A549 (cell line): ENCODE results near the gene DCLK3. TPM values are rescaled to one million over a fixed set of nuclear protein-coding genes. Genes with fewer than 3 reads are reported as not detected.

Experiments
- ATAC-seq, 2 experiments: fragments of 200-7000 bp in 1 of 2; fragments of >200 bp in 1 of 2; cut with Nextera tagmentation in 1 of 2; cut with Tn5 transposase in 1 of 2; 3 replicates each; pipeline versions ENCODE4 v1.8.0 to v1.9.1; 2018 to 2020; ENCODE audit warnings: mild to moderate bottlenecking in 1 of 2, moderate library complexity in 1 of 2
- CTCF ChIA-PET: fragments of 300-600 bp; sonication (Branson Sonifier 250); formaldehyde crosslinking; extraction: SDS; loops from one replicate; lab custom pipeline; 2021; ENCODE audit warnings: antibody characterized with exemption, inconsistent platforms; lab: Yijun Ruan, JAX
- POLR2A ChIA-PET: fragments of 350-600 bp; formaldehyde crosslinking; extraction: SDS; loops from one replicate; lab custom pipeline; 2021; ENCODE audit warnings: antibody characterized with exemption, inconsistent platforms; lab: Yijun Ruan, JAX
- DNase-seq, 2 experiments: peaks; one replicate each; pipeline versions ENCODE4 v3.0.0 to v3.0.0-alpha.2; 2011 to 2016; ENCODE audit warnings: low read depth in 1 of 2, low spot score in 1 of 2
- FAIRE-seq: peaks from 2 replicates; lab custom pipeline; 2011; peaks lifted over from hg19 to GRCh38; lab: Jason Lieb, UNC
- H3K27ac ChIP-seq, 2 experiments: fragments of >200 bp; sonication (Bioruptor Twin); formaldehyde crosslinking; 3 replicates each; pipeline ENCODE4 v1.5.1; 2016 to 2017
- H3K4me1 ChIP-seq: fragments of >200 bp; sonication (Bioruptor Twin); formaldehyde crosslinking; 3 replicates; pipeline ENCODE4 v1.6.1; 2016
- H3K4me2 ChIP-seq: fragments of >200 bp; sonication (Bioruptor Twin); formaldehyde crosslinking; 3 replicates; pipeline ENCODE4 v1.6.1; 2016
- H3K4me3 ChIP-seq: fragments of >200 bp; sonication (Bioruptor Twin); formaldehyde crosslinking; 3 replicates; pipeline ENCODE4 v1.5.1; 2016
- H3K9me3 ChIP-seq: fragments of >200 bp; sonication (Bioruptor Twin); formaldehyde crosslinking; 3 replicates; pipeline ENCODE4 v1.6.1; 2016
- BHLHE40 ChIP-seq: IDR thresholded peaks from 2 replicates; pipeline ENCODE4 v1.6.1; 2012; ENCODE audit warnings: low read depth, low read length, inconsistent platforms
- CBX2 ChIP-seq: fragments of 200-600 bp; sonication (generic); IDR thresholded peaks from 2 replicates; pipeline ENCODE4 v1.6.1; 2016; ENCODE audit warnings: low read depth, mild to moderate bottlenecking, borderline replicate concordance
- CHD4 ChIP-seq: fragments of 200-600 bp; sonication (generic); IDR thresholded peaks from 2 replicates; pipeline ENCODE4 v1.6.1; 2016; ENCODE audit warnings: antibody characterized with exemption, mild to moderate bottlenecking, borderline replicate concordance
- EHMT2 ChIP-seq: fragments of 200-600 bp; sonication (generic); IDR thresholded peaks from 2 replicates; pipeline ENCODE4 v1.6.1; 2016; ENCODE audit warnings: antibody characterized with exemption, low read depth, mild to moderate bottlenecking, moderate library complexity
- ELK1 ChIP-seq: fragments of 150-350 bp; IDR thresholded peaks from 2 replicates; pipeline ENCODE4 v1.6.1; 2014; ENCODE audit warnings: low read depth, mild to moderate bottlenecking, low read length
- EP300 ChIP-seq, 2 experiments: fragments of >200 bp; sonication (Bioruptor Twin); formaldehyde crosslinking; IDR thresholded peaks; 2 replicates in 1 of 2; 3 replicates in 1 of 2; pipeline ENCODE4 v1.6.1; 2016 to 2017
- ESRRA ChIP-seq: fragments of 150-350 bp; IDR thresholded peaks from 2 replicates; pipeline ENCODE4 v1.6.1; 2014; ENCODE audit warnings: mild to moderate bottlenecking, low read length, borderline replicate concordance
- HDAC2 ChIP-seq: fragments of 200-600 bp; sonication (generic); IDR thresholded peaks from 2 replicates; pipeline ENCODE4 v1.6.1; 2016
- HES2 ChIP-seq: fragments of >200 bp; sonication (Bioruptor Twin); formaldehyde crosslinking; IDR thresholded peaks from 2 replicates; pipeline ENCODE4 v1.6.1; 2016
- HEYL ChIP-seq: fragments of 250-450 bp; sonication (Bioruptor Pico); IDR thresholded peaks from 2 replicates; pipeline ENCODE4 v1.8.0; 2021; ENCODE audit warnings: mild to moderate bottlenecking, moderate library complexity
- HOXB13 ChIP-seq: fragments of 250-450 bp; sonication (Bioruptor Pico); IDR thresholded peaks from 2 replicates; pipeline ENCODE4 v1.5.0; 2020; ENCODE audit warnings: low read depth, mild to moderate bottlenecking, moderate library complexity
- JUNB ChIP-seq: fragments of >200 bp; sonication (Bioruptor Twin); formaldehyde crosslinking; IDR thresholded peaks from 2 replicates; pipeline ENCODE4 v1.6.1; 2016
- KDM5A ChIP-seq: fragments of 200-600 bp; sonication (generic); IDR thresholded peaks from 2 replicates; pipeline ENCODE4 v1.6.1; 2016; ENCODE audit warnings: antibody characterized with exemption, mild to moderate bottlenecking
- MAFK ChIP-seq: fragments of 450-650 bp; IDR thresholded peaks from 2 replicates; pipeline ENCODE4 v1.6.1; 2014; ENCODE audit not compliant: partially characterized antibody
- MAZ ChIP-seq: fragments of 150-350 bp; IDR thresholded peaks from 2 replicates; pipeline ENCODE4 v1.6.1; 2014; ENCODE audit warnings: antibody characterized with exemption, low read depth, low read length, borderline replicate concordance
- NFE2L2 ChIP-seq: fragments of 150-350 bp; conservative IDR thresholded peaks from 2 replicates; pipeline ENCODE4 v1.6.1; 2014; ENCODE audit warnings: low read length
- NR3C1 ChIP-seq: fragments of >200 bp; sonication (Bioruptor Twin); formaldehyde crosslinking; IDR thresholded peaks from 3 replicates; pipeline ENCODE4 v1.6.1; 2017
- POLR2A ChIP-seq: IDR thresholded peaks from 2 replicates; pipeline ENCODE4 v1.6.1; 2012; ENCODE audit warnings: mild to moderate bottlenecking, low read length
- POLR2AphosphoS2 ChIP-seq: conservative IDR thresholded peaks from 2 replicates; pipeline ENCODE4 v1.6.1; 2012; ENCODE audit warnings: low read length, improper control_type of control experiment, inconsistent platforms
- RNF2 ChIP-seq: fragments of 200-600 bp; sonication (generic); IDR thresholded peaks from 2 replicates; pipeline ENCODE4 v1.6.1; 2016; ENCODE audit warnings: low read depth, mild to moderate bottlenecking, antibody characterized with exemption, moderate library complexity, borderline replicate concordance
- SREBF2 ChIP-seq: fragments of 450-650 bp; IDR thresholded peaks from 2 replicates; pipeline ENCODE4 v1.6.1; 2014; ENCODE audit warnings: mild to moderate bottlenecking, moderate library complexity
- TFCP2L1 ChIP-seq: fragments of 250-450 bp; sonication (Bioruptor Pico); IDR thresholded peaks from 2 replicates; pipeline ENCODE4 v1.5.0; 2021; ENCODE audit warnings: mild to moderate bottlenecking
- TP53 ChIP-seq: fragments of 250-450 bp; sonication (Bioruptor Pico); IDR thresholded peaks from 2 replicates; pipeline ENCODE4 v1.5.0; 2021; ENCODE audit warnings: mild to moderate bottlenecking, moderate library complexity
- USF2 ChIP-seq: fragments of 450-650 bp; IDR thresholded peaks from 2 replicates; pipeline ENCODE4 v1.6.1; 2014; ENCODE audit warnings: antibody characterized with exemption
- WGBS: methylation state at CpG from one replicate; pipeline ENCODE4 v1.1.6; 2017; ENCODE audit errors: missing lambda C conversion rate; 5-methylcytosine and 5-hydroxymethylcytosine counted together
- polyA plus RNA-seq, 4 experiments: library from polyadenylated mRNA; depleted of rRNA in 3 of 4; stranded (reverse); fragments of >200 nt; fragmentation: RNase III in 1 of 4; extraction: RNeasy Plus Mini Kit Qiagen cat#74134 plus additional on column Dnase treatment in 1 of 4; gene quantifications; 2 replicates in 3 of 4; 3 replicates in 1 of 4; pipeline ENCODE4 v1.2.3, GENCODE V29; 2011 to 2017
- TF ChIP-seq, protein P1 (sequence below): fragments of 250-450 bp; sonication (Bioruptor Pico); IDR thresholded peaks from 2 replicates; pipeline ENCODE4 v1.5.0; 2021; ENCODE audit warnings: mild to moderate bottlenecking, moderate library complexity, borderline replicate concordance

The DCLK3 gene
- polyA plus RNA-seq, 2 of the 4 experiments (the other 2 are of a cell fraction) = not detected

GRCh38 chr3:36704280-36704679 lies 60.1 kb downstream of the DCLK3 start:
- TF ChIP-seq JUNB (no peak), EP300 (IDR thresholded peaks at IDR 0.05) (no peak), SREBF2 (no peak), POLR2A (no peak), NFE2L2 (no peak), USF2 (0 out of 2 replicates have a peak, but pooled peaks have one; percentile 19)
- FAIRE-seq = no peak
- no peak for ATAC-seq
- no peak for DNase-seq
- WGBS = 84% methylated on average over 4 of the region's 4 CpGs
- no peak overlapping the region for H3K4me3 ChIP-seq
- no peak overlapping the region for H3K4me2 ChIP-seq
- POLR2A ChIA-PET = no interaction called here
- peak overlapping the region in 1 of 2 experiments; percentile 18; a peak in 1 of 6 replicates for H3K27ac ChIP-seq
- H3K4me1 ChIP-seq = peaks cover 31% of the 10 kb centered on the region
- no peaks in the 10 kb centered on the region for H3K9me3 ChIP-seq
- CTCF ChIA-PET = interaction anchor here (0.6 to 4.4 kb wide), 3 partner anchors 100 to 738 kb away, joined by 3 to 34 read pairs (median 4); no protein-coding TSS in a partner anchor

- TF ChIP-seq KDM5A (no peak), CHD4 (no peak), ELK1 (no peak), EHMT2 (no peak), RNF2 (no peak), HOXB13 (CRISPR knock-in tag) (no peak), TFCP2L1 (CRISPR knock-in tag) (no peak), ESRRA (no peak), POLR2AphosphoS2 (no peak), NR3C1 (no peak), HEYL (CRISPR knock-in tag) (no peak), MAFK (no peak), CBX2 (no peak), SREBF2 (no peak), BHLHE40 (no peak), HDAC2 (no peak), TP53 (no peak), MAZ (no peak), HES2 (no peak)
- TF ChIP-seq, protein P1, sequence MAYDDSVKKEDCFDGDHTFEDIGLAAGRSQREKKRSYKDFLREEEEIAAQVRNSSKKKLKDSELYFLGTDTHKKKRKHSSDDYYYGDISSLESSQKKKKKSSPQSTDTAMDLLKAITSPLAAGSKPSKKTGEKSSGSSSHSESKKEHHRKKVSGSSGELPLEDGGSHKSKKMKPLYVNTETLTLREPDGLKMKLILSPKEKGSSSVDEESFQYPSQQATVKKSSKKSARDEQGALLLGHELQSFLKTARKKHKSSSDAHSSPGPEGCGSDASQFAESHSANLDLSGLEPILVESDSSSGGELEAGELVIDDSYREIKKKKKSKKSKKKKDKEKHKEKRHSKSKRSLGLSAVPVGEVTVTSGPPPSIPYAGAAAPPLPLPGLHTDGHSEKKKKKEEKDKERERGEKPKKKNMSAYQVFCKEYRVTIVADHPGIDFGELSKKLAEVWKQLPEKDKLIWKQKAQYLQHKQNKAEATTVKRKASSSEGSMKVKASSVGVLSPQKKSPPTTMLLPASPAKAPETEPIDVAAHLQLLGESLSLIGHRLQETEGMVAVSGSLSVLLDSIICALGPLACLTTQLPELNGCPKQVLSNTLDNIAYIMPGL (CRISPR knock-in tag) = no peak
- 39% methylated on average over 2 of the region's 2 CpGs for WGBS
- Histone ChIP-seq H3K27ac (peak overlapping the region in 1 of 2 experiments; percentile 41; a peak in 2 of 6 replicates), H3K4me3 (no peak overlapping the region), H3K4me2 (peak overlapping the region; percentile 25; the same call in 2 of the 3 replicates), H3K4me1 (peaks cover 13% of the 10 kb centered on the region), H3K9me3 (no peaks in the 10 kb centered on the region)
- peak; percentile 7 to 31; a peak in 3 of 6 replicates for ATAC-seq
- ChIA-PET POLR2A (no interaction called here), CTCF (interaction anchor here (0.8 to 6.5 kb wide), 17 partner anchors 8 to 742 kb away, joined by 3 to 91 read pairs (median 4); no protein-coding TSS in a partner anchor)
- no peak for FAIRE-seq
- DNase-seq = no peak
These were observed 63.1 kb downstream of the DCLK3 start for GRCh38 chr3:36701249-36701572.
